ENCODE measurements around the gene NCK2. TPM values are rescaled to one million over a fixed set of nuclear protein-coding genes. Genes with fewer than 3 reads are reported as not detected.
A peak's percentile ranks its signal among the peaks of the same experiment; 100 is the strongest.

Gene NCK2
- total and polyA plus RNA-seq, 2 of the 13 experiments (the other 11 are each of a cell fraction or from before 2014, with no cell fraction given), result 14.8 to 23.5 TPM

DNA sequence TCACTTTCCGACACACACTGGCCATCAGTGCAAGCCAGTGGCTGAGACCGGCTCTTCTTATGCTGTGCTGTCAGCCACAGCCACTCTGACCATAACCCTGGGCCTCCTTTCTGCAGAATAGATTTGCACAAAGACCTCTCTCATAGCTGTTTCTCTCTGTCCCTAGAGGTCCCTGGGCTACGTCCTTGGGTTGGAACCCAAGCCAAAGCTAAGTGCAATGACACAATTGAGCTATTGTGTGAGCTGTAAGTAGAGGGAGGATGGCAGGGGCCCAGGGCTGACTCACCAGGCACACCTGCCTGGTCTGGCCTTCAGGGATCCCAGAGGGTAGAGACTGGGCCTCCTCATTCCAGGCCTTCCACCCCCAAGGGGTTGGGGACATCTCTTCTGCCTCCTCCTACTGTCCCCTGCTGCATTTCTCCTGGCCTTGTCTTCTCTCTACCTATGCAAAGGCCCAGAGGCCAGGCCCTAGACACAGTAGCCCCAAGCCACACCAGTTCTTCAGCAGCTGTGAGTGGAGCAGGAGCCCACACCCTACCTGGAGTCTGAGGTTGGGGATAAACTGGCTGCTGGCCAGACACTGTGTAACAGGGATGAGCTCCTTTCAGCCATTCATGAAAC is 174.6 kb downstream of the NCK2 start (continued):
- peak; percentile 24 for TF ChIP-seq SRSF1 (optimal IDR thresholded peaks at IDR 0.05; ENCODE audit: low read depth, low read length)
- TF ChIP-seq ZNF724P (CRISPR knock-in tag; IDR thresholded peaks at IDR 0.05; ENCODE audit: borderline replicate concordance), result peak; percentile 91; the same call in 1 of the 2 replicates
- TF ChIP-seq CREB1 (IDR thresholded peaks at IDR 0.05), result no peak
- peak; percentile 71 for TF ChIP-seq CREB1 (CRISPR knock-in tag; IDR thresholded peaks at IDR 0.05)
- no peak for TF ChIP-seq NRL (CRISPR knock-in tag; IDR thresholded peaks at IDR 0.05; ENCODE audit: borderline replicate concordance)
- TF ChIP-seq, protein P1, sequence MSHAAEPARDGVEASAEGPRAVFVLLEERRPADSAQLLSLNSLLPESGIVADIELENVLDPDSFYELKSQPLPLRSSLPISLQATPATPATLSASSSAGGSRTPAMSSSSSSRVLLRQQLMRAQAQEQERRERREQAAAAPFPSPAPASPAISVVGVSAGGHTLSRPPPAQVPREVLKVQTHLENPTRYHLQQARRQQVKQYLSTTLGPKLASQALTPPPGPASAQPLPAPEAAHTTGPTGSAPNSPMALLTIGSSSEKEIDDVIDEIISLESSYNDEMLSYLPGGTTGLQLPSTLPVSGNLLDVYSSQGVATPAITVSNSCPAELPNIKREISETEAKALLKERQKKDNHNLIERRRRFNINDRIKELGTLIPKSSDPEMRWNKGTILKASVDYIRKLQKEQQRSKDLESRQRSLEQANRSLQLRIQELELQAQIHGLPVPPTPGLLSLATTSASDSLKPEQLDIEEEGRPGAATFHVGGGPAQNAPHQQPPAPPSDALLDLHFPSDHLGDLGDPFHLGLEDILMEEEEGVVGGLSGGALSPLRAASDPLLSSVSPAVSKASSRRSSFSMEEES (CRISPR knock-in tag; IDR thresholded peaks at IDR 0.05), result peak; percentile 75
- TF ChIP-seq, protein P2, sequence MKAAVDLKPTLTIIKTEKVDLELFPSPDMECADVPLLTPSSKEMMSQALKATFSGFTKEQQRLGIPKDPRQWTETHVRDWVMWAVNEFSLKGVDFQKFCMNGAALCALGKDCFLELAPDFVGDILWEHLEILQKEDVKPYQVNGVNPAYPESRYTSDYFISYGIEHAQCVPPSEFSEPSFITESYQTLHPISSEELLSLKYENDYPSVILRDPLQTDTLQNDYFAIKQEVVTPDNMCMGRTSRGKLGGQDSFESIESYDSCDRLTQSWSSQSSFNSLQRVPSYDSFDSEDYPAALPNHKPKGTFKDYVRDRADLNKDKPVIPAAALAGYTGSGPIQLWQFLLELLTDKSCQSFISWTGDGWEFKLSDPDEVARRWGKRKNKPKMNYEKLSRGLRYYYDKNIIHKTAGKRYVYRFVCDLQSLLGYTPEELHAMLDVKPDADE (CRISPR knock-in tag; IDR thresholded peaks at IDR 0.05), result no peak
- TF ChIP-seq ZNF101 (CRISPR knock-in tag; IDR thresholded peaks at IDR 0.05; ENCODE audit: borderline replicate concordance, low read depth), result no peak
- TF ChIP-seq, protein P3, sequence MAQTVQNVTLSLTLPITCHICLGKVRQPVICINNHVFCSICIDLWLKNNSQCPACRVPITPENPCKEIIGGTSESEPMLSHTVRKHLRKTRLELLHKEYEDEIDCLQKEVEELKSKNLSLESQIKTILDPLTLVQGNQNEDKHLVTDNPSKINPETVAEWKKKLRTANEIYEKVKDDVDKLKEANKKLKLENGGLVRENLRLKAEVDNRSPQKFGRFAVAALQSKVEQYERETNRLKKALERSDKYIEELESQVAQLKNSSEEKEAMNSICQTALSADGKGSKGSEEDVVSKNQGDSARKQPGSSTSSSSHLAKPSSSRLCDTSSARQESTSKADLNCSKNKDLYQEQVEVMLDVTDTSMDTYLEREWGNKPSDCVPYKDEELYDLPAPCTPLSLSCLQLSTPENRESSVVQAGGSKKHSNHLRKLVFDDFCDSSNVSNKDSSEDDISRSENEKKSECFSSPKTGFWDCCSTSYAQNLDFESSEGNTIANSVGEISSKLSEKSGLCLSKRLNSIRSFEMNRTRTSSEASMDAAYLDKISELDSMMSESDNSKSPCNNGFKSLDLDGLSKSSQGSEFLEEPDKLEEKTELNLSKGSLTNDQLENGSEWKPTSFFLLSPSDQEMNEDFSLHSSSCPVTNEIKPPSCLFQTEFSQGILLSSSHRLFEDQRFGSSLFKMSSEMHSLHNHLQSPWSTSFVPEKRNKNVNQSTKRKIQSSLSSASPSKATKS (CRISPR knock-in tag; IDR thresholded peaks at IDR 0.05), result no peak
- TF ChIP-seq ATM (IDR thresholded peaks at IDR 0.05; ENCODE audit: borderline replicate concordance), result no peak
- TF ChIP-seq ZNF577 (CRISPR knock-in tag; IDR thresholded peaks at IDR 0.05; ENCODE audit: borderline replicate concordance, low read depth), result no peak
- no peak for TF ChIP-seq ELF4 (CRISPR knock-in tag; IDR thresholded peaks at IDR 0.05; ENCODE audit: borderline replicate concordance)
- TF ChIP-seq, protein P4, sequence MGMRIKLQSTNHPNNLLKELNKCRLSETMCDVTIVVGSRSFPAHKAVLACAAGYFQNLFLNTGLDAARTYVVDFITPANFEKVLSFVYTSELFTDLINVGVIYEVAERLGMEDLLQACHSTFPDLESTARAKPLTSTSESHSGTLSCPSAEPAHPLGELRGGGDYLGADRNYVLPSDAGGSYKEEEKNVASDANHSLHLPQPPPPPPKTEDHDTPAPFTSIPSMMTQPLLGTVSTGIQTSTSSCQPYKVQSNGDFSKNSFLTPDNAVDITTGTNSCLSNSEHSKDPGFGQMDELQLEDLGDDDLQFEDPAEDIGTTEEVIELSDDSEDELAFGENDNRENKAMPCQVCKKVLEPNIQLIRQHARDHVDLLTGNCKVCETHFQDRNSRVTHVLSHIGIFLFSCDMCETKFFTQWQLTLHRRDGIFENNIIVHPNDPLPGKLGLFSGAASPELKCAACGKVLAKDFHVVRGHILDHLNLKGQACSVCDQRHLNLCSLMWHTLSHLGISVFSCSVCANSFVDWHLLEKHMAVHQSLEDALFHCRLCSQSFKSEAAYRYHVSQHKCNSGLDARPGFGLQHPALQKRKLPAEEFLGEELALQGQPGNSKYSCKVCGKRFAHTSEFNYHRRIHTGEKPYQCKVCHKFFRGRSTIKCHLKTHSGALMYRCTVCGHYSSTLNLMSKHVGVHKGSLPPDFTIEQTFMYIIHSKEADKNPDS (CRISPR knock-in tag; IDR thresholded peaks at IDR 0.05), result peak; percentile 62; the same call in 1 of the 2 replicates
- TF ChIP-seq ZNF451 (CRISPR knock-in tag; IDR thresholded peaks at IDR 0.05), result no peak
- TF ChIP-seq RFX5 (IDR thresholded peaks at IDR 0.05; ENCODE audit: low read depth, low read length), result no peak
- peak; percentile 63; the same call in 1 of the 2 replicates for TF ChIP-seq NCOR1 (IDR thresholded peaks at IDR 0.05; ENCODE audit: borderline replicate concordance, low read length)
- peak; percentile 95 for TF ChIP-seq ZKSCAN8 (CRISPR knock-in tag; IDR thresholded peaks at IDR 0.05; ENCODE audit: borderline replicate concordance)
- TF ChIP-seq, protein P5, sequence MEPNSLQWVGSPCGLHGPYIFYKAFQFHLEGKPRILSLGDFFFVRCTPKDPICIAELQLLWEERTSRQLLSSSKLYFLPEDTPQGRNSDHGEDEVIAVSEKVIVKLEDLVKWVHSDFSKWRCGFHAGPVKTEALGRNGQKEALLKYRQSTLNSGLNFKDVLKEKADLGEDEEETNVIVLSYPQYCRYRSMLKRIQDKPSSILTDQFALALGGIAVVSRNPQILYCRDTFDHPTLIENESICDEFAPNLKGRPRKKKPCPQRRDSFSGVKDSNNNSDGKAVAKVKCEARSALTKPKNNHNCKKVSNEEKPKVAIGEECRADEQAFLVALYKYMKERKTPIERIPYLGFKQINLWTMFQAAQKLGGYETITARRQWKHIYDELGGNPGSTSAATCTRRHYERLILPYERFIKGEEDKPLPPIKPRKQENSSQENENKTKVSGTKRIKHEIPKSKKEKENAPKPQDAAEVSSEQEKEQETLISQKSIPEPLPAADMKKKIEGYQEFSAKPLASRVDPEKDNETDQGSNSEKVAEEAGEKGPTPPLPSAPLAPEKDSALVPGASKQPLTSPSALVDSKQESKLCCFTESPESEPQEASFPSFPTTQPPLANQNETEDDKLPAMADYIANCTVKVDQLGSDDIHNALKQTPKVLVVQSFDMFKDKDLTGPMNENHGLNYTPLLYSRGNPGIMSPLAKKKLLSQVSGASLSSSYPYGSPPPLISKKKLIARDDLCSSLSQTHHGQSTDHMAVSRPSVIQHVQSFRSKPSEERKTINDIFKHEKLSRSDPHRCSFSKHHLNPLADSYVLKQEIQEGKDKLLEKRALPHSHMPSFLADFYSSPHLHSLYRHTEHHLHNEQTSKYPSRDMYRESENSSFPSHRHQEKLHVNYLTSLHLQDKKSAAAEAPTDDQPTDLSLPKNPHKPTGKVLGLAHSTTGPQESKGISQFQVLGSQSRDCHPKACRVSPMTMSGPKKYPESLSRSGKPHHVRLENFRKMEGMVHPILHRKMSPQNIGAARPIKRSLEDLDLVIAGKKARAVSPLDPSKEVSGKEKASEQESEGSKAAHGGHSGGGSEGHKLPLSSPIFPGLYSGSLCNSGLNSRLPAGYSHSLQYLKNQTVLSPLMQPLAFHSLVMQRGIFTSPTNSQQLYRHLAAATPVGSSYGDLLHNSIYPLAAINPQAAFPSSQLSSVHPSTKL (CRISPR knock-in tag; IDR thresholded peaks at IDR 0.05), result peak; percentile 97
- 0 out of 2 replicates have a peak, but pooled peaks have one; percentile 48 for TF ChIP-seq ZNF124 (CRISPR knock-in tag; IDR thresholded peaks at IDR 0.05)

All from HepG2 (cell line).